GM18520 (cell line): Measurements from ENCODE around the gene SF3A1.
A peak's percentile ranks its signal among the peaks of the same experiment; 100 is the strongest.

ENCODE experiments used
- ATAC-seq: cut with Tn5 transposase; IDR thresholded peaks from one replicate; pipeline ENCODE4 v1.9.1; 2021; ENCODE audit not compliant: unreplicated experiment

Gene SF3A1

GRCh38 chr22:30289141-30289979 is 67.3 kb downstream of the SF3A1 start, which contains the start of gene CASTOR1:
Gene CASTOR1 (minus strand): TSS chr22:30289505. CDS start chr22:30289497, 8 bp downstream.
- peak; percentile 54 for ATAC-seq

- ATAC-seq: no peak
Observed at GRCh38 chr22:30288419-30289140, 68.1 kb downstream of the SF3A1 start.

- ATAC-seq: no peak
Observed at GRCh38 chr22:30287648-30288418, 68.9 kb downstream of the SF3A1 start.

- no peak for ATAC-seq
Observed at GRCh38 chr22:30286813-30287647, 69.7 kb downstream of the SF3A1 start.

GRCh38 chr22:30286331-30286730 is 70.4 kb downstream of the SF3A1 start:
- no peak for ATAC-seq

- ATAC-seq: no peak
Observed at GRCh38 chr22:30285846-30286200, 70.9 kb downstream of the SF3A1 start.

- ATAC-seq: no peak
Observed at GRCh38 chr22:30285176-30285845, 71.4 kb downstream of the SF3A1 start.

GRCh38 chr22:30284666-30285065 is 72.0 kb downstream of the SF3A1 start:
- no peak for ATAC-seq

GRCh38 chr22:30284172-30284571 is 72.5 kb downstream of the SF3A1 start:
- no peak for ATAC-seq

- no peak for ATAC-seq
Observed at GRCh38 chr22:30283342-30283741, 73.4 kb downstream of the SF3A1 start.

- ATAC-seq: no peak
Observed at GRCh38 chr22:30282616-30283046, 74.1 kb downstream of the SF3A1 start.
